ENCODE results near the gene PACSIN3. TPM values are rescaled to one million over a fixed set of nuclear protein-coding genes. Genes with fewer than 3 reads are reported as not detected.

Gene PACSIN3
- total RNA-seq, 2 donors from 2014 or later = 10.5 to 17.1 TPM

- no peaks in the 10 kb centered on the region for H3K36me3 Mint-ChIP-seq
- H3K27ac Mint-ChIP-seq = no peak overlapping the region
- DNase-seq (ENCODE audit: low spot score in 2 of 2) (no peak), ATAC-seq (no peak)
- no peaks in the 10 kb centered on the region for H3K9me3 Mint-ChIP-seq
Measured at GRCh38 chr11:47165253-47165840, 20.9 kb downstream of the PACSIN3 start.

- ATAC-seq = no peak
- peak overlapping the region in 1 of 2 donors; percentile 91 for H3K27ac Mint-ChIP-seq
- DNase-seq (ENCODE audit: low spot score in 2 of 2) = no peak
- H3K9me3 Mint-ChIP-seq = no peaks in the 10 kb centered on the region
- no peaks in the 10 kb centered on the region for H3K36me3 Mint-ChIP-seq
Measured at GRCh38 chr11:47164321-47164720, 21.9 kb downstream of the PACSIN3 start.

GRCh38 chr11:47163898-47164297, 22.3 kb downstream of the PACSIN3 start:
- H3K36me3 Mint-ChIP-seq = no peaks in the 10 kb centered on the region
- no peaks in the 10 kb centered on the region for H3K9me3 Mint-ChIP-seq
- ATAC-seq (no peak), DNase-seq (ENCODE audit: low spot score in 2 of 2) (no peak)
- peak overlapping the region in 1 of 2 donors; percentile 91 for H3K27ac Mint-ChIP-seq

GRCh38 chr11:47163193-47163592, 23.0 kb downstream of the PACSIN3 start:
- ATAC-seq (no peak), DNase-seq (ENCODE audit: low spot score in 2 of 2) (no peak)
- H3K36me3 Mint-ChIP-seq = no peaks in the 10 kb centered on the region
- no peak overlapping the region for H3K27ac Mint-ChIP-seq
- H3K9me3 Mint-ChIP-seq = no peaks in the 10 kb centered on the region

- ATAC-seq (no peak), DNase-seq (ENCODE audit: low spot score in 2 of 2) (no peak)
- no peaks in the 10 kb centered on the region for H3K9me3 Mint-ChIP-seq
- H3K27ac Mint-ChIP-seq = no peak overlapping the region
- H3K36me3 Mint-ChIP-seq = no peaks in the 10 kb centered on the region
Measured at GRCh38 chr11:47162426-47162825, 23.8 kb downstream of the PACSIN3 start.

GRCh38 chr11:47161890-47162289, 24.3 kb downstream of the PACSIN3 start:
- Mint-ChIP-seq H3K9me3 (no peaks in the 10 kb centered on the region), H3K36me3 (no peaks in the 10 kb centered on the region), H3K27ac (peak overlapping the region in 1 of 2 donors; percentile 75)
- no peak for DNase-seq (ENCODE audit: low spot score in 2 of 2)
- no peak for ATAC-seq

GRCh38 chr11:47161134-47161854, 24.9 kb downstream of the PACSIN3 start:
- peak overlapping the region in 1 of 2 donors; percentile 9 for H3K27ac Mint-ChIP-seq
- DNase-seq (ENCODE audit: low spot score in 2 of 2) = peak in 1 of 2 donors; percentile 69
- H3K9me3 Mint-ChIP-seq = no peaks in the 10 kb centered on the region
- H3K36me3 Mint-ChIP-seq = no peaks in the 10 kb centered on the region
- peak; percentile 71 to 78 for ATAC-seq

- ATAC-seq = peak; percentile 10 to 11
Measured at GRCh38 chr11:47160753-47161133, 25.5 kb downstream of the PACSIN3 start.

GRCh38 chr11:47158242-47158641, 28.0 kb downstream of the PACSIN3 start:
- DNase-seq (ENCODE audit: low spot score in 2 of 2) = no peak
- Mint-ChIP-seq H3K27ac (peak overlapping the region; percentile 69 to 93), H3K36me3 (no peaks in the 10 kb centered on the region), H3K9me3 (no peaks in the 10 kb centered on the region)
- no peak for ATAC-seq

More at GRCh38 chr11:47160753-47161133, 25.5 kb downstream of the PACSIN3 start:
- DNase-seq (ENCODE audit: low spot score in 2 of 2) = no peak
- H3K36me3 Mint-ChIP-seq = no peaks in the 10 kb centered on the region
- H3K9me3 Mint-ChIP-seq = no peaks in the 10 kb centered on the region
- H3K27ac Mint-ChIP-seq = no peak overlapping the region

- DNase-seq (ENCODE audit: low spot score in 2 of 2) (no peak), ATAC-seq (no peak)
- no peaks in the 10 kb centered on the region for H3K36me3 Mint-ChIP-seq
- peak overlapping the region in 1 of 2 donors; percentile 69 for H3K27ac Mint-ChIP-seq
- no peaks in the 10 kb centered on the region for H3K9me3 Mint-ChIP-seq
Measured at GRCh38 chr11:47157805-47158204, 28.4 kb downstream of the PACSIN3 start.

GRCh38 chr11:47156951-47157350, 29.3 kb downstream of the PACSIN3 start:
- H3K27ac Mint-ChIP-seq = no peak overlapping the region
- no peaks in the 10 kb centered on the region for H3K36me3 Mint-ChIP-seq
- ATAC-seq (no peak), DNase-seq (ENCODE audit: low spot score in 2 of 2) (no peak)
- no peaks in the 10 kb centered on the region for H3K9me3 Mint-ChIP-seq

- ATAC-seq = no peak
Measured at GRCh38 chr11:47156333-47156732, 29.9 kb downstream of the PACSIN3 start.

GRCh38 chr11:47155879-47156278, 30.4 kb downstream of the PACSIN3 start:
- peak overlapping the region in 1 of 2 donors; percentile 83 for H3K27ac Mint-ChIP-seq
- no peaks in the 10 kb centered on the region for H3K9me3 Mint-ChIP-seq
- DNase-seq (ENCODE audit: low spot score in 2 of 2) = no peak
- no peak for ATAC-seq
- H3K36me3 Mint-ChIP-seq = no peaks in the 10 kb centered on the region

More at GRCh38 chr11:47156333-47156732, 29.9 kb downstream of the PACSIN3 start:
- Mint-ChIP-seq H3K27ac (no peak overlapping the region), H3K9me3 (no peaks in the 10 kb centered on the region), H3K36me3 (no peaks in the 10 kb centered on the region)
- no peak for DNase-seq (ENCODE audit: low spot score in 2 of 2)

- H3K36me3 Mint-ChIP-seq = no peaks in the 10 kb centered on the region
- peak overlapping the region; percentile 36 to 40 for H3K27ac Mint-ChIP-seq
- ATAC-seq = peak; percentile 17 to 27
- no peak for DNase-seq (ENCODE audit: low spot score in 2 of 2)
- no peaks in the 10 kb centered on the region for H3K9me3 Mint-ChIP-seq
Measured at GRCh38 chr11:47154616-47155570, 31.3 kb downstream of the PACSIN3 start.

- peak; percentile 55 to 66 for ATAC-seq
- H3K9me3 Mint-ChIP-seq = no peaks in the 10 kb centered on the region
- no peaks in the 10 kb centered on the region for H3K36me3 Mint-ChIP-seq
- peak in 1 of 2 donors; percentile 64 for DNase-seq (ENCODE audit: low spot score in 2 of 2)
- H3K27ac Mint-ChIP-seq = peak overlapping the region; percentile 49 to 92
Measured at GRCh38 chr11:47152953-47153950, 33.0 kb downstream of the PACSIN3 start.
